Gastroesophageal sphincter (tissue), 3 donors: ENCODE data around the gene RNF111.

Experiments used
- CTCF ChIP-seq, 4 experiments: fragments of 200-600 bp in 2 of 4; fragments of 450-650 bp in 2 of 4; sonication (generic) in 1 of 4; IDR thresholded peaks; one replicate each; pipeline ENCODE4 v1.5.1; 2017 to 2019; ENCODE audit warnings: antibody characterized with exemption in 4 of 4, mild to moderate bottlenecking in 2 of 4, moderate library complexity in 2 of 4
- EP300 ChIP-seq: sonication (generic); formaldehyde crosslinking; IDR thresholded peaks from one replicate; pipeline ENCODE4 v1.6.1; 2017; ENCODE audit warnings: antibody characterized with exemption, mild to moderate bottlenecking
- POLR2A ChIP-seq, 2 donors: fragments of 450-650 bp; IDR thresholded peaks; one replicate each; pipeline ENCODE4 v1.6.1; 2017; ENCODE audit warnings: antibody characterized with exemption in 2 of 2, mild to moderate bottlenecking in 2 of 2, moderate library complexity in 1 of 2
- POLR2AphosphoS5 ChIP-seq: sonication (generic); formaldehyde crosslinking; IDR thresholded peaks from one replicate; pipeline ENCODE4 v1.6.1; 2017; ENCODE audit warnings: antibody characterized with exemption

- TF ChIP-seq CTCF (IDR thresholded peaks at IDR 0.05) (no peak), POLR2A (IDR thresholded peaks at IDR 0.05) (no peak), EP300 (no peak), POLR2AphosphoS5 (no peak)
These were observed 42.1 kb downstream of the RNF111 start for GRCh38 chr15:59029554-59029953.
